ENCODE measurements around the gene FSCN2. TPM values are rescaled to one million over a fixed set of nuclear protein-coding genes. Genes with fewer than 3 reads are reported as not detected.
A peak's percentile ranks its signal among the peaks of the same experiment; 100 is the strongest.

FSCN2 gene
- total RNA-seq, 1 donor from 2014 or later = 5.6 TPM

DNA sequence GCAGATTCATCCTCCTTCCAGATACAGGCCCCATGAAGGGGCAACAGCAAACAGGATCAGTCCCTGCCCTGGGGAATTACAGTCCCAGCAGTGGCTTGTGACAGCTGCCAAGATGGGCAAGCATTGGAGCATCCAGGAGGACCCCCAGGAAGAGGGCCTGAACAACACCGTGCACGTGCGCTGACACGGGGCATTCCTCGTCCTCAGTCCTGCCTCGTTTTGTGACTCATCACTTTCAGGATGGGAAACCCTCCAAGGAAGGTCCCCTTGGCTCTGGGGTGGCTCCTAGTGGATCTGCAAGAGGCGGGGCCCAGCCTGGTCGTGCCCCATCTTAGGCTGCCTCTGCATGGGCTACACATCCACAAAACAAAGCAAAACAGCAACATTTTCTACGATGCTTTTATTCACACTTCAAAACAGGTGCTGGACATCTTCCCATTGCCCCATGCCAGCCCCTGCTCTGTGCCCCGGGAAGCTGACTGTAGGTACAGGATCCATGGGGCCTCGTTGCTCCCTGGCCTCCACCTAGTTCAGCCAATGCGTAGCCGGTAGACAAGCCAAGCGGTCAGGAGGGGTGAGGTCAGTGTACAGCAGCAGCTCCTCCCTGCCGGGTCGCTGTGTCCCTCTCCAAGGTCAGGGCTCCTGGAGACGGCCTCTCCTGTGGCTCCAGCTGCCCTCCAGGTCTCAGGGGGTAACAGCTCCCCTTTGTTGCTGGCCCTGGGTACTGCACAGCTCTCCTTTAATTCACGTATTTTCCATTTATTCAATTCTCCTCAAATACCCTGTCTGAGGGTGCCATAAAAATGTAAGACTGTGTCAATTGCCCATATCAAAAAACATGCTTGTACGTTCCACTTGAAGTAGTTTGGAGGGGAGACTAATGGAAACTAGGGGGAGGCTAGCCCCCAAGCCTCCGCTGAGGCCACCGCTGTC lies 47.8 kb upstream of the FSCN2 start:
- H3K4me3 Mint-ChIP-seq (ENCODE audit: unreplicated experiment) = peak overlapping the region; percentile 37
- no peaks in the 10 kb centered on the region for H3K36me3 ChIP-seq (ENCODE audit: insufficient read depth, low read length)
- TF ChIP-seq EZH2 (IDR thresholded peaks at IDR 0.05; ENCODE audit: insufficient read depth, low read length) = no peak
- H3K36me3 Mint-ChIP-seq (ENCODE audit: low read depth, unreplicated experiment) = no peaks in the 10 kb centered on the region
- H2AFZ ChIP-seq (ENCODE audit: low read depth, low read length) = peak overlapping the region; percentile 64
- no peaks in the 10 kb centered on the region for H3K27me3 ChIP-seq (ENCODE audit: insufficient read depth, low read length)
- H3K9me3 Mint-ChIP-seq (ENCODE audit: unreplicated experiment) = no peaks in the 10 kb centered on the region
- peak overlapping the region; percentile 82 for H3K4me2 ChIP-seq (ENCODE audit: low read length)
- H3K4me3 ChIP-seq (ENCODE audit: insufficient read depth, low read depth, low read length) = no peak overlapping the region
- no peaks in the 10 kb centered on the region for H4K20me1 ChIP-seq (ENCODE audit: insufficient read depth, low read length)
- no peaks in the 10 kb centered on the region for H3K9me3 ChIP-seq (ENCODE audit: insufficient read depth, low read depth, low read length)
- no peaks in the 10 kb centered on the region for H3K79me2 ChIP-seq (ENCODE audit: insufficient read depth, low read length)
- no peak overlapping the region for H3K9ac ChIP-seq (ENCODE audit: low read length)
- DNase-seq (ENCODE audit: low read depth) (peak; percentile 53), FAIRE-seq (no peak)
- no peak overlapping the region for H3K27ac Mint-ChIP-seq (ENCODE audit: unreplicated experiment)
- H3K4me1 ChIP-seq (ENCODE audit: insufficient read depth, low read length) = peaks cover 14% of the 10 kb centered on the region
- H3K4me1 Mint-ChIP-seq (ENCODE audit: low read depth, unreplicated experiment) = peaks cover 4% of the 10 kb centered on the region
- no peak overlapping the region for H3K27ac ChIP-seq (ENCODE audit: low read depth, low read length)
- H3K27me3 Mint-ChIP-seq (ENCODE audit: low read depth, unreplicated experiment) = peaks cover 47% of the 10 kb centered on the region

DNA sequence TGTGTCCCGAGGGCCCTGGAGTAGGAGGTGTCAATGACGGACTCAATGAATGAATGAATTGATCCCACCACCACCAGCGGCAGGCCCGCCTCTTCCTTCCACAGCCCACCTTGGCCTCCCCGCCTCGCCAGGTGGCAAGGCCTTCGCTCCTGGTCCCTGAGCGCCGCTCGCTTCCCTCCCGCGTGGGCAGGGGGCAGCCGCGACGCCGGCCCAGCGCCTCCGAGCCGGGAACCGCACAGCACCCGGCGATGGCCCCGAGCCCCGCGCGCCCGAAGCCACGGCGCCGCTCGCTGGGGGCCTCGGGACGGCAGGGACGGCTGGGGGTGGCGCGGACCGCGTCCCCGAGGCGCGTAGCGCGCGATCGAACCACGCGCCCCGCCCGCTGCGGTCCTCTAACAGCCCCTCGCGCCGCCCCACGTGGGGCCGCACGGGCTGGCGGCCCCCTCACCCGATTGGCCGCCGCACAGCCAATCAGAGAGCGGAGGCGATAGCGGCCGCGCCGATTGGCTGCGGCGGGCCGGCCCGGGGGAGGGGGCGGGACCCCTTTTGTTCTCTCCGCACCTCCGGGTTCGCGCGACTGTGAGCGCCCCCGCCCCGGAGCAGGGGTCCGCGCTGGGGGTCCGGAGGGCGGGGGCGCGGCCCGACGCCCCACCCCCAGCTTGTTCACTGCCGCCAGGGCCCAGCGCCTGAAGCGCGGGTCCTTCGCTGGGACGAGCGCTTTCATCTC lies 46.9 kb upstream of the FSCN2 start:
- H3K9me3 Mint-ChIP-seq (ENCODE audit: unreplicated experiment) = no peaks in the 10 kb centered on the region
- Histone ChIP-seq H3K9ac (ENCODE audit: low read length) (peak overlapping the region; percentile 36), H3K27ac (ENCODE audit: low read depth, low read length) (no peak overlapping the region), H3K4me2 (ENCODE audit: low read length) (peak overlapping the region; percentile 82), H3K4me3 (ENCODE audit: insufficient read depth, low read depth, low read length) (no peak overlapping the region), H3K79me2 (ENCODE audit: insufficient read depth, low read length) (no peaks in the 10 kb centered on the region), H3K27me3 (ENCODE audit: insufficient read depth, low read length) (no peaks in the 10 kb centered on the region), H4K20me1 (ENCODE audit: insufficient read depth, low read length) (no peaks in the 10 kb centered on the region), H2AFZ (ENCODE audit: low read depth, low read length) (peak overlapping the region; percentile 64), H3K4me1 (ENCODE audit: insufficient read depth, low read length) (peaks cover 14% of the 10 kb centered on the region), H3K36me3 (ENCODE audit: insufficient read depth, low read length) (no peaks in the 10 kb centered on the region), H3K9me3 (ENCODE audit: insufficient read depth, low read depth, low read length) (no peaks in the 10 kb centered on the region)
- peaks cover 4% of the 10 kb centered on the region for H3K4me1 Mint-ChIP-seq (ENCODE audit: low read depth, unreplicated experiment)
- FAIRE-seq = no peak
- no peaks in the 10 kb centered on the region for H3K36me3 Mint-ChIP-seq (ENCODE audit: low read depth, unreplicated experiment)
- H3K27ac Mint-ChIP-seq (ENCODE audit: unreplicated experiment) = no peak overlapping the region
- no peak overlapping the region for H3K4me3 Mint-ChIP-seq (ENCODE audit: unreplicated experiment)
- TF ChIP-seq, protein P1, sequence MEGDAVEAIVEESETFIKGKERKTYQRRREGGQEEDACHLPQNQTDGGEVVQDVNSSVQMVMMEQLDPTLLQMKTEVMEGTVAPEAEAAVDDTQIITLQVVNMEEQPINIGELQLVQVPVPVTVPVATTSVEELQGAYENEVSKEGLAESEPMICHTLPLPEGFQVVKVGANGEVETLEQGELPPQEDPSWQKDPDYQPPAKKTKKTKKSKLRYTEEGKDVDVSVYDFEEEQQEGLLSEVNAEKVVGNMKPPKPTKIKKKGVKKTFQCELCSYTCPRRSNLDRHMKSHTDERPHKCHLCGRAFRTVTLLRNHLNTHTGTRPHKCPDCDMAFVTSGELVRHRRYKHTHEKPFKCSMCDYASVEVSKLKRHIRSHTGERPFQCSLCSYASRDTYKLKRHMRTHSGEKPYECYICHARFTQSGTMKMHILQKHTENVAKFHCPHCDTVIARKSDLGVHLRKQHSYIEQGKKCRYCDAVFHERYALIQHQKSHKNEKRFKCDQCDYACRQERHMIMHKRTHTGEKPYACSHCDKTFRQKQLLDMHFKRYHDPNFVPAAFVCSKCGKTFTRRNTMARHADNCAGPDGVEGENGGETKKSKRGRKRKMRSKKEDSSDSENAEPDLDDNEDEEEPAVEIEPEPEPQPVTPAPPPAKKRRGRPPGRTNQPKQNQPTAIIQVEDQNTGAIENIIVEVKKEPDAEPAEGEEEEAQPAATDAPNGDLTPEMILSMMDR (IDR thresholded peaks at IDR 0.05; ENCODE audit: insufficient read depth, low read depth, low read length) = no peak
- no peak for TF ChIP-seq EZH2 (IDR thresholded peaks at IDR 0.05; ENCODE audit: insufficient read depth, low read length)
- peaks cover 46% of the 10 kb centered on the region for H3K27me3 Mint-ChIP-seq (ENCODE audit: low read depth, unreplicated experiment)
- peak; percentile 23 for DNase-seq (ENCODE audit: low read depth)

DNA sequence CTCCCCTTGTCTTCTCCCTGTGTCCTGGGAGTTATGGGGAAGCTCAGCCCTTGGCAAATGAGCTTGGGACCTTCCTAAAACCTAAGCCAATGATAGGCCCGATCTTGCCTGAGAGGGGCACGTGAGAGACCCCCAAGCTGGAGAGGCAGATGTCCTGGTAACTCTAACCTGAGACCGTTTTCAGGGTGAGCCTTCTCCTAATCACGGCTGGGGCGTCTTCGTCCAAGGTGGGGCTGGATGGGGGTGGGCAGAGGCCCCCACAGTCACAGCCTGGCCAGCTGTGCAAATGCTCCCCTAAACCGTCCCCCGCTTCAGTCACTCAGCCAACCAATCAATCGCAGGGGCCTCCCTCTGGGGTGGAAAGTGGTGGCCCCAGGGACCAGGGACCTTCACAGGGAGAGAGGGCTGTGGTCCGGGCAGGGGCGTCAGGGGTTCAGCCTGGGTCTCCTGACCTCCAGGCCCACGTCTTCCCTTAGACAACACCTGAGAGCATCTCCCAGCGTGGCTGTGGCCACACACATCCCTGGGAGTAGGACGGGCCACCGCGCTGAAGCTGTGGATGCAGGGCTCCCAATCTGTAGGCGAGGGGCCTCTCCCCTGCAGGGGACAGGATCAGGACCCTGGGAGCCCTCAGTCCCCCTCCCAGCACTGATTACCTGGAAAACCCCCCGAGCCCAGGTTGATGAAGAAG lies 46.2 kb upstream of the FSCN2 start:
- Histone ChIP-seq H3K4me3 (ENCODE audit: insufficient read depth, low read depth, low read length) (no peak overlapping the region), H3K79me2 (ENCODE audit: insufficient read depth, low read length) (no peaks in the 10 kb centered on the region), H3K4me2 (ENCODE audit: low read length) (peak overlapping the region; percentile 82), H3K4me1 (ENCODE audit: insufficient read depth, low read length) (peaks cover 14% of the 10 kb centered on the region), H3K9me3 (ENCODE audit: insufficient read depth, low read depth, low read length) (no peaks in the 10 kb centered on the region), H4K20me1 (ENCODE audit: insufficient read depth, low read length) (no peaks in the 10 kb centered on the region), H3K36me3 (ENCODE audit: insufficient read depth, low read length) (no peaks in the 10 kb centered on the region), H3K9ac (ENCODE audit: low read length) (peak overlapping the region; percentile 36), H2AFZ (ENCODE audit: low read depth, low read length) (peak overlapping the region; percentile 64), H3K27ac (ENCODE audit: low read depth, low read length) (no peak overlapping the region), H3K27me3 (ENCODE audit: insufficient read depth, low read length) (no peaks in the 10 kb centered on the region)
- H3K9me3 Mint-ChIP-seq (ENCODE audit: unreplicated experiment) = no peaks in the 10 kb centered on the region
- H3K27ac Mint-ChIP-seq (ENCODE audit: unreplicated experiment) = no peak overlapping the region
- peaks cover 39% of the 10 kb centered on the region for H3K27me3 Mint-ChIP-seq (ENCODE audit: low read depth, unreplicated experiment)
- no peak for FAIRE-seq
- H3K4me1 Mint-ChIP-seq (ENCODE audit: low read depth, unreplicated experiment) = peaks cover 4% of the 10 kb centered on the region
- no peaks in the 10 kb centered on the region for H3K36me3 Mint-ChIP-seq (ENCODE audit: low read depth, unreplicated experiment)
- TF ChIP-seq, protein P1 (IDR thresholded peaks at IDR 0.05; ENCODE audit: insufficient read depth, low read depth, low read length) = no peak
- no peak for TF ChIP-seq EZH2 (IDR thresholded peaks at IDR 0.05; ENCODE audit: insufficient read depth, low read length)
- H3K4me3 Mint-ChIP-seq (ENCODE audit: unreplicated experiment) = no peak overlapping the region
- no peak for DNase-seq (ENCODE audit: low read depth)

Data from astrocyte (in vitro differentiated cells and primary cell).